GM23338 (cell line): ENCODE results near the gene NGLY1. TPM values are rescaled to one million over a fixed set of nuclear protein-coding genes. Genes with fewer than 3 reads are reported as not detected.

ENCODE experiments used
- ATAC-seq: fragments of 200-7000 bp; cut with Tn5 transposase; 3 replicates; pipeline ENCODE4 v1.9.1; 2020
- DNase-seq: peaks from one replicate; pipeline ENCODE4 v3.0.0-alpha.2; 2015; ENCODE audit warnings: low spot score
- H2AFZ ChIP-seq: fragments of 200-600 bp; sonication (generic); 2 replicates; pipeline ENCODE4 v1.8.0; 2016; ENCODE audit warnings: antibody characterized with exemption, mild to moderate bottlenecking, moderate library complexity
- H3F3A ChIP-seq: fragments of 200-600 bp; sonication (generic); replicated peaks from 2 replicates; pipeline ENCODE4 v1.8.0; 2017; ENCODE audit warnings: antibody characterized with exemption, mixed run types, low read depth
- H3K27ac ChIP-seq: fragments of 200-600 bp; sonication (generic); 2 replicates; pipeline ENCODE4 v1.6.1; 2016; ENCODE audit warnings: low read depth
- H3K27me3 ChIP-seq: fragments of 200-600 bp; sonication (generic); 2 replicates; pipeline ENCODE4 v1.8.0; 2016; ENCODE audit warnings: mild to moderate bottlenecking, mixed run types, moderate library complexity; ENCODE audit not compliant: insufficient read depth
- H3K36me3 ChIP-seq: fragments of 200-600 bp; sonication (generic); 2 replicates; pipeline ENCODE4 v1.8.0; 2016; ENCODE audit warnings: mild to moderate bottlenecking; ENCODE audit not compliant: insufficient read depth
- H3K4me1 ChIP-seq: fragments of 200-600 bp; sonication (generic); 2 replicates; pipeline ENCODE4 v1.8.0; 2016; ENCODE audit warnings: mild to moderate bottlenecking, moderate library complexity; ENCODE audit not compliant: insufficient read depth
- H3K4me2 ChIP-seq: fragments of 200-600 bp; sonication (generic); 2 replicates; pipeline ENCODE4 v1.7.1; 2017; ENCODE audit warnings: mixed run types
- H3K4me3 ChIP-seq: fragments of 200-600 bp; sonication (generic); 2 replicates; pipeline ENCODE4 v1.6.1; 2016; ENCODE audit warnings: mixed run types
- H3K79me2 ChIP-seq: fragments of 200-600 bp; sonication (generic); replicated peaks from 2 replicates; pipeline ENCODE4 v1.8.0; 2017; ENCODE audit warnings: mild to moderate bottlenecking; ENCODE audit not compliant: insufficient read depth
- H3K9me2 ChIP-seq: fragments of 200-600 bp; sonication (generic); 2 replicates; pipeline ENCODE4 v1.8.0; 2017; ENCODE audit not compliant: insufficient read depth
- H4K20me1 ChIP-seq: fragments of 200-600 bp; sonication (generic); replicated peaks from 2 replicates; pipeline ENCODE4 v1.8.0; 2017; ENCODE audit warnings: mild to moderate bottlenecking; ENCODE audit not compliant: insufficient read depth
- H3K27ac Mint-ChIP-seq: 2 replicates; pipeline ENCODE4 v1.8.0; 2020; ENCODE audit warnings: inconsistent platforms, mild to moderate bottlenecking, moderate library complexity, mixed read lengths
- H3K27me3 Mint-ChIP-seq: 3 replicates; pipeline ENCODE4 v1.8.0; 2022; ENCODE audit warnings: low read depth, mild to moderate bottlenecking, moderate library complexity, mixed read lengths, inconsistent platforms; ENCODE audit not compliant: insufficient read depth, poor library complexity
- H3K36me3 Mint-ChIP-seq: 3 replicates; pipeline ENCODE4 v1.8.0; 2021; ENCODE audit warnings: low read depth, mild to moderate bottlenecking, inconsistent platforms, moderate library complexity, mixed read lengths
- H3K4me1 Mint-ChIP-seq: 3 replicates; pipeline ENCODE4 v1.8.0; 2020; ENCODE audit warnings: mild to moderate bottlenecking, inconsistent platforms, mixed read lengths
- H3K4me3 Mint-ChIP-seq: 3 replicates; pipeline ENCODE4 v1.8.0; 2021; ENCODE audit warnings: moderate library complexity, mild to moderate bottlenecking, inconsistent platforms, mixed read lengths
- H3K9me3 Mint-ChIP-seq: 3 replicates; pipeline ENCODE4 v1.8.0; 2020; ENCODE audit warnings: moderate library complexity, mild to moderate bottlenecking, inconsistent platforms, mixed read lengths
- EZH2phosphoT487 ChIP-seq: fragments of 200-600 bp; sonication (generic); IDR thresholded peaks from one replicate; pipeline ENCODE4 v1.8.1; 2018; ENCODE audit warnings: antibody characterized with exemption; ENCODE audit not compliant: unreplicated experiment
- NANOG ChIP-seq: IDR thresholded peaks from 2 replicates; pipeline ENCODE4 v1.6.1; 2016; ENCODE audit warnings: antibody characterized with exemption, borderline replicate concordance
- POLR2AphosphoS5 ChIP-seq: IDR thresholded peaks from 2 replicates; pipeline ENCODE4 v1.6.1; 2016; ENCODE audit warnings: antibody characterized with exemption, low read depth
- STAT1 ChIP-seq: IDR thresholded peaks from one replicate; pipeline ENCODE4 v1.6.1; 2016; ENCODE audit warnings: antibody characterized with exemption; ENCODE audit not compliant: unreplicated experiment
- ZNF331 ChIP-seq: fragments of 250-450 bp; sonication (Bioruptor Pico); IDR thresholded peaks from 2 replicates; pipeline ENCODE4 v1.5.0; 2020; ENCODE audit warnings: low read depth, mild to moderate bottlenecking, moderate library complexity
- polyA plus RNA-seq: library from polyadenylated mRNA; unstranded; fragments of >200 nt; fragmentation: Nextera tagmentation; extraction: Ambion mirVana; gene quantifications from 2 replicates; pipeline ENCODE4 v1.2.1, GENCODE V29; 2016
- total RNA-seq: library from RNA; depleted of rRNA; stranded (reverse); fragments of >200 nt; shearing (Covaris generic); gene quantifications from 2 replicates; pipeline ENCODE4 v1.2.3, GENCODE V29; 2014
- TF ChIP-seq, protein P1 (sequence below): IDR thresholded peaks from 2 replicates; pipeline ENCODE4 v1.6.1; 2016; ENCODE audit warnings: antibody characterized with exemption

Gene NGLY1
- total and polyA plus RNA-seq, 2 experiments from 2014 or later = 20.4 to 43.5 TPM

DNA sequence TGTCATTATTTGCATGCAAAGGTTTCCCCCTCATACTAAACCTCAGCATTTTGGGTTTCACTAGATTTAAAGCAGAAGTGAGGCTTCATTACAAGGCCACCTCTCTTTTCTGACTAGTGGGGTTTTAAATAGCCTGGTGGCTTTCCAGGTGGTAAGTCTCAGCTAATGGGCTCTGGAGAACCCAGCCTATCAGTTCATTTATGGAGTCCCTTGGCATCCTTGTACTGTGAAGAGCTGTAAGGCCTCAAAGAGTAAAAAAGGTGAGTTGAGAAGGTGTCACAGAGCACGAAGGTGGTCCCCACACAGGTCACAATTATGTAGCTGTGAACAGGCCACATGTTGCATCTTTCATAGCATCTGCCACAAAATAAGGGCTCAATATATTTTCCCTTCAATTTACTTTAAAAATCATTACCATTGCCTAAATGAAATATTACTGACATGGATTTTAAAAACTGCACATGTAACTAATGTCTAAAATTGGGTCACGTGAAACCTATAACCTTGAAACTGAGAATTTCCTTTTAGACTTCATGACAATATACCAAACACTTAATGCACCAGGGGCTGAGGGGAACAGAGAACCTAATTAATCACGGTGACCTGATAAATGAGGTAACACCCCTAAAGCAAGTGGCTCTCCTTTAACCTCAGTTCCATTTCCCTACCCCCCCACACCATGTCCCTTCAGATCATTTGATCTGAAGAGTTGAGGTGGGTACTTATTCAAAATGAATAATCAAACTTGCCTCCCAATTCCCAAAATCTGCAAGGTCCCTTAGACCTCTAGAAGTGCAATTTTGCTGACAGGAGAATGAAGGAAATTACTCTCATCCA is 1.3 kb downstream of the NGLY1 start:
- Histone ChIP-seq H3K27ac (no peak overlapping the region), H3K9me2 (no peaks in the 10 kb centered on the region), H3K79me2 (peaks cover 37% of the 10 kb centered on the region), H3K4me2 (peak overlapping the region; percentile 94), H3F3A (no peaks in the 10 kb centered on the region), H3K4me1 (peaks cover 30% of the 10 kb centered on the region), H2AFZ (no peak overlapping the region), H4K20me1 (0 out of 2 replicates have a peak, but pooled peaks cover 6% of the 10 kb centered on the region), H3K4me3 (peak overlapping the region; percentile 92), H3K27me3 (peaks cover 6% of the 10 kb centered on the region; the same call in 1 of the 2 replicates), H3K36me3 (peaks cover 5% of the 10 kb centered on the region; the same call in 1 of the 2 replicates)
- no peak for TF ChIP-seq STAT1
- TF ChIP-seq NANOG = no peak
- TF ChIP-seq, protein P1, sequence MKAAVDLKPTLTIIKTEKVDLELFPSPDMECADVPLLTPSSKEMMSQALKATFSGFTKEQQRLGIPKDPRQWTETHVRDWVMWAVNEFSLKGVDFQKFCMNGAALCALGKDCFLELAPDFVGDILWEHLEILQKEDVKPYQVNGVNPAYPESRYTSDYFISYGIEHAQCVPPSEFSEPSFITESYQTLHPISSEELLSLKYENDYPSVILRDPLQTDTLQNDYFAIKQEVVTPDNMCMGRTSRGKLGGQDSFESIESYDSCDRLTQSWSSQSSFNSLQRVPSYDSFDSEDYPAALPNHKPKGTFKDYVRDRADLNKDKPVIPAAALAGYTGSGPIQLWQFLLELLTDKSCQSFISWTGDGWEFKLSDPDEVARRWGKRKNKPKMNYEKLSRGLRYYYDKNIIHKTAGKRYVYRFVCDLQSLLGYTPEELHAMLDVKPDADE = no peak
- TF ChIP-seq EZH2phosphoT487 = no peak
- Mint-ChIP-seq H3K36me3 (peaks cover 13% of the 10 kb centered on the region), H3K27me3 (peaks cover 2% of the 10 kb centered on the region), H3K27ac (no peak overlapping the region), H3K4me1 (peaks cover 27% of the 10 kb centered on the region), H3K9me3 (peaks cover 4% of the 10 kb centered on the region; the same call in 1 of the 3 replicates), H3K4me3 (peak overlapping the region; percentile 84)
- DNase-seq (no peak), ATAC-seq (no peak)

DNA sequence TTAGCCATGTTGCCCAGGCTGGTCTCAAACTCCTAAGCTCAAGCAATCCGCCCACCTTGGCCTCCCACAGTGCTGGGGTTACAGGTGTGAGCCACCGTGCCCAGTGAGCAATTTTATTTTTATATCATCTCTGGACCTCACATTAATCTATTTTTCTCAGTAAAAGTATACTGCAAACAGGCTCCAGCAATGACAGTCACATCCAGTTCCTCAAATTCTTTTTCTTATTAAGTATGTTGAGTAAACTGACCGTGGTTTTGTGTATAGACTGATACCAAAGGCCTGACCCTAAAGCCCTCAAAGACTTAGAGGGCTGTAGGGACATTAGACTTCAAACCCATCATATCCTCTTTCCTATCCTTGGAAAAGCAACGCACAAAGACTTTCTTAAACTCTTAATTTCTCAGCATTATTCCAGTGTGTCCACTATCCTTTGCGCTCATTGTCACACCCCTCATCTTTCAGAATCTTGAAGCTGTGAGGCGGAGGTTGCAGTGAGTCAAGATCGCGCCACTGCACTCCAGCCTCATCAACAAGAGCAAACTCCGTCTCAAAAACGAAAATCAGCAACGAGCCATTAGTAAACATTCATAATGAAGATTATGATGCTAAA is 2.0 kb downstream of the NGLY1 start:
- Histone ChIP-seq H3K4me1 (peaks cover 30% of the 10 kb centered on the region), H3K27ac (no peak overlapping the region), H2AFZ (no peak overlapping the region), H3K4me2 (peak overlapping the region; percentile 94), H3K4me3 (peak overlapping the region; percentile 92; the same call in 1 of the 2 replicates), H3K79me2 (peaks cover 37% of the 10 kb centered on the region), H4K20me1 (0 out of 2 replicates have a peak, but pooled peaks cover 6% of the 10 kb centered on the region), H3K36me3 (peaks cover 8% of the 10 kb centered on the region; the same call in 1 of the 2 replicates), H3F3A (no peaks in the 10 kb centered on the region), H3K9me2 (no peaks in the 10 kb centered on the region), H3K27me3 (peaks cover 6% of the 10 kb centered on the region; the same call in 1 of the 2 replicates)
- DNase-seq (no peak), ATAC-seq (no peak)
- Mint-ChIP-seq H3K27ac (no peak overlapping the region), H3K4me3 (peak overlapping the region; percentile 84; the same call in 2 of the 3 replicates), H3K4me1 (peaks cover 27% of the 10 kb centered on the region), H3K27me3 (peaks cover 3% of the 10 kb centered on the region), H3K9me3 (peaks cover 4% of the 10 kb centered on the region; the same call in 1 of the 3 replicates), H3K36me3 (peaks cover 20% of the 10 kb centered on the region)
- TF ChIP-seq POLR2AphosphoS5 = no peak
- no peak for TF ChIP-seq ZNF331
- TF ChIP-seq, protein P1 = no peak
